Measurements from ENCODE around the gene KRTAP23-1.

Gene KRTAP23-1

GRCh38 chr21:30305136-30305535 is 43.3 kb downstream of the KRTAP23-1 start:
- DNase-seq, result no peak
